ENCODE measurements around the gene ELMO1. TPM values are rescaled to one million over a fixed set of nuclear protein-coding genes. Genes with fewer than 3 reads are reported as not detected.

ELMO1 gene
- total RNA-seq, 1 donor from 2014 or later = 66.1 TPM

DNA sequence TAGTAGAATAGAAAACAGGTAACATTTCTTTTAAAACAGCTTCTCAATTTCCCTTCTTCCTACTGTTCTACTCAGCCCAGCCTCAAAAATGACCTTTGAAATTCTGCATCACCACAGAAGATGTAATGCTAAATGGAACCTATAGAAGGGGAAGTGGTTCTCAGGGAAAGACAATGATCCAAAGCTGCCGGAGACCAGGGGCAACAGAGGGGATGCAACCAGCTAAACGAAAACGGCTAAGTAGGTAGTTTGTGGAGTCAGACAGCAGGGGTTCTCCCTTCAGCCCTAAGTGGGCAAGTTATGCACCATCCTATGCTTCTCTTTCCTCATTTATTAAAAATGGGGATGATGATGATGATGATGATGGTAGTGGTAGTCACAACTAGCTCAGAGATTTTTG lies 214.3 kb downstream of the ELMO1 start:
- Mint-ChIP-seq H3K4me3 (ENCODE audit: low read depth) (no peak overlapping the region), H3K27me3 (no peaks in the 10 kb centered on the region), H3K9me3 (ENCODE audit: low read depth) (peaks cover under 1% of the 10 kb centered on the region), H3K4me1 (ENCODE audit: low read depth) (peaks cover 2% of the 10 kb centered on the region), H3K27ac (no peak overlapping the region), H3K36me3 (ENCODE audit: insufficient read depth) (peaks cover 6% of the 10 kb centered on the region)
- TF ChIP-seq, protein P1, sequence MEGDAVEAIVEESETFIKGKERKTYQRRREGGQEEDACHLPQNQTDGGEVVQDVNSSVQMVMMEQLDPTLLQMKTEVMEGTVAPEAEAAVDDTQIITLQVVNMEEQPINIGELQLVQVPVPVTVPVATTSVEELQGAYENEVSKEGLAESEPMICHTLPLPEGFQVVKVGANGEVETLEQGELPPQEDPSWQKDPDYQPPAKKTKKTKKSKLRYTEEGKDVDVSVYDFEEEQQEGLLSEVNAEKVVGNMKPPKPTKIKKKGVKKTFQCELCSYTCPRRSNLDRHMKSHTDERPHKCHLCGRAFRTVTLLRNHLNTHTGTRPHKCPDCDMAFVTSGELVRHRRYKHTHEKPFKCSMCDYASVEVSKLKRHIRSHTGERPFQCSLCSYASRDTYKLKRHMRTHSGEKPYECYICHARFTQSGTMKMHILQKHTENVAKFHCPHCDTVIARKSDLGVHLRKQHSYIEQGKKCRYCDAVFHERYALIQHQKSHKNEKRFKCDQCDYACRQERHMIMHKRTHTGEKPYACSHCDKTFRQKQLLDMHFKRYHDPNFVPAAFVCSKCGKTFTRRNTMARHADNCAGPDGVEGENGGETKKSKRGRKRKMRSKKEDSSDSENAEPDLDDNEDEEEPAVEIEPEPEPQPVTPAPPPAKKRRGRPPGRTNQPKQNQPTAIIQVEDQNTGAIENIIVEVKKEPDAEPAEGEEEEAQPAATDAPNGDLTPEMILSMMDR (IDR thresholded peaks at IDR 0.05; ENCODE audit: unreplicated experiment) = no peak
- no peak for DNase-seq (ENCODE audit: low spot score, unreplicated experiment)

DNA sequence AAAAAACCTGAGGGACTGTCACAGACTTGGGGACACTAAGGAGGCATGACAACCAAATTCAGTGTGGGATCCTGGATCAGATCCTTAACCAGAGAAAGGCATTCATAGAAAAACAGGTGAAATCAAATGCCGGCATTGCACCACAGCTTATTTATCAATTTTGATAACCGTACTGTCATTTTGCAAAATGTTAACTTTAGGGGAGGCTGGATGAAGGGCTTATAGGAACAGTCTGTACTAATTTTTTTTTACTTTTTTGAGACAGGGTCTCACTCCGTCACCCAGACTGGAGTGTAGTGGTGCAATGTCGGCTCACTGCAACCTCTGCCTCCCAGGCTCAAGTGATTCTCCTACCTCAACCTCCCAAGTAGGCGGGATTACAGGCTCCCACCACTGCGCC lies 217.1 kb downstream of the ELMO1 start:
- Mint-ChIP-seq H3K9me3 (ENCODE audit: low read depth) (no peaks in the 10 kb centered on the region), H3K4me1 (ENCODE audit: low read depth) (peaks cover 6% of the 10 kb centered on the region), H3K4me3 (ENCODE audit: low read depth) (no peak overlapping the region), H3K27ac (no peak overlapping the region), H3K36me3 (ENCODE audit: insufficient read depth) (peaks cover 6% of the 10 kb centered on the region), H3K27me3 (no peaks in the 10 kb centered on the region)
- no peak for DNase-seq (ENCODE audit: low spot score, unreplicated experiment)
- TF ChIP-seq, protein P1 (IDR thresholded peaks at IDR 0.05; ENCODE audit: unreplicated experiment) = no peak

DNA sequence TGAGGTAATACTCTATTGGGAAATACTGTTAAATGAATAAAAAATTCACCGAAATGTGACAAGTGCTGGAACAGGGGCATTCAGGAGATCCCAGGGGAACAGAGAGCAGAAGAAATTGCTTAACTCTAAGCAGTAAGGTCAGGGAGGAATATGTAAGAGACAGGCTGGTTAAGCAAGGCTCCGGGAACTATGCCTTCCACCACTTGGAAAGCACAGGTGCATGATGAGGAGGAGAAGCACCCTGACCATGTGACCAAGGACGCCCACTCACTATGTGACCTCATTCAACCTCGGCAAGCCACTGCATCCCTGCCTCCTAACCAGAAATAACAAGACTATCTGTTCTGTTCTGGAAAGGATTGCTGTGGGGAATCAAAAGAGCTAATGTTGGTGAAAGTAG lies 218.4 kb downstream of the ELMO1 start:
- peaks cover 6% of the 10 kb centered on the region for H3K36me3 Mint-ChIP-seq (ENCODE audit: insufficient read depth)
- H3K4me1 Mint-ChIP-seq (ENCODE audit: low read depth) = peaks cover 11% of the 10 kb centered on the region
- no peaks in the 10 kb centered on the region for H3K27me3 Mint-ChIP-seq
- H3K9me3 Mint-ChIP-seq (ENCODE audit: low read depth) = no peaks in the 10 kb centered on the region
- no peak overlapping the region for H3K27ac Mint-ChIP-seq
- no peak overlapping the region for H3K4me3 Mint-ChIP-seq (ENCODE audit: low read depth)
- no peak for DNase-seq (ENCODE audit: low spot score, unreplicated experiment)
- TF ChIP-seq, protein P1 (IDR thresholded peaks at IDR 0.05; ENCODE audit: unreplicated experiment) = no peak

DNA sequence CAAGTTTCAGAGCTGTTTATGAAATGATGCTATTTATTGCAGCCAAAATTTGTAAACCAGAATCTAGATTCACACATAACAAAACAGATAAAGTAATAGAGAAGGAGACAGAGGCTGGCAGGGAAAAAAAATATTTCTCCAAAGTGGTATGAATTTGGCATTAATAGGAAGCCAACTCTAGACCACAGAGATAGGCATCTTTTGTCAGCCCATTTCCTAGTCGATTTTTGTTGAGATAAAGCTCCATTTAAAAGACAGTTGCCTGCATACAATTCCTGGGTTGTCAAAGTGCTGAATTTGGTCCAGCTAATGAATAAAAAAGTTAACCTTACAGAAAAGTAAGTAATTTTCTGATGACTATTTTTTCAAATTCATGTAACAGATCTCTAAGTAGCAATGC lies 219.3 kb downstream of the ELMO1 start:
- Mint-ChIP-seq H3K27me3 (no peaks in the 10 kb centered on the region), H3K27ac (no peak overlapping the region), H3K36me3 (ENCODE audit: insufficient read depth) (peaks cover 8% of the 10 kb centered on the region), H3K4me3 (ENCODE audit: low read depth) (no peak overlapping the region), H3K9me3 (ENCODE audit: low read depth) (no peaks in the 10 kb centered on the region), H3K4me1 (ENCODE audit: low read depth) (peaks cover 9% of the 10 kb centered on the region)
- TF ChIP-seq, protein P1 (IDR thresholded peaks at IDR 0.05; ENCODE audit: unreplicated experiment) = no peak
- no peak for DNase-seq (ENCODE audit: low spot score, unreplicated experiment)

DNA sequence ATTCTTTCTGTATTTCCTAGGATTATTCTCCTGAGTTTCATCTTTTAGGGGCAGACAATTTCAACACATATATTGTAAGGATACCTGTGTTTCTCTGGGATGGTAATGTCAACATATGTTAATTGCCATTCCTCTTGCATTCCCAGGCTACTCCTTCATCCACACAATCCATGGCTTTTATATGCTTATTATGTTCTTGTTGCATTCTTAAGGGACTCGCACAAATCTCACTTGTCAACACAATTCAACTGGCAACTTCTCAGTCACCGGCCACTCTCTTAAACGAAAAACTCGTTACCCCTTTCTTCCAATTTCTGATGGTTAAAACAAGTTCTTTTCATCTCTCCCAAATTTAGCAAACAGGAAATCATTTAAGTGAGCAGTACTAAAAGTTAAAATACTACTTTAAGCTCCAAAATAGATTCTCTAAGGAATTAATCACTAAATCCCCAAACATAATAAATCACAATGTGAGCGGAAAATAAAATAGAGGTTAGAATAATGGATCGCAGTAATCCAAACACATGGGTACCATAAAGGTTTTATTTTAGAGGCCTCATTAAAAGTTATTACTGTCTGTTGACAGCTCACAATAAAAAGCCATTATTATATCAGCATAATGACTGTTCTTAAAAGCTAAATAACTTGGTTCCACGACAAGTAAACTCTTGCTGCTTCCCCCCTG lies 223.2 kb downstream of the ELMO1 start:
- TF ChIP-seq, protein P1 (IDR thresholded peaks at IDR 0.05; ENCODE audit: unreplicated experiment) = no peak
- no peak overlapping the region for H3K4me3 Mint-ChIP-seq (ENCODE audit: low read depth)
- H3K27me3 Mint-ChIP-seq = no peaks in the 10 kb centered on the region
- peaks cover 12% of the 10 kb centered on the region for H3K36me3 Mint-ChIP-seq (ENCODE audit: insufficient read depth)
- H3K9me3 Mint-ChIP-seq (ENCODE audit: low read depth) = no peaks in the 10 kb centered on the region
- no peak overlapping the region for H3K27ac Mint-ChIP-seq
- DNase-seq (ENCODE audit: low spot score, unreplicated experiment) = no peak
- peaks cover 9% of the 10 kb centered on the region for H3K4me1 Mint-ChIP-seq (ENCODE audit: low read depth)
